CD4-positive, alpha-beta memory T cell (primary cell): ENCODE data around the gene CRIM1. TPM values are rescaled to one million over a fixed set of nuclear protein-coding genes. Genes with fewer than 3 reads are reported as not detected.

Source experiments
- CTCF ChIA-PET: fragments of 350-600 bp; sonication (Branson Sonifier 250); formaldehyde crosslinking; loops from one replicate; lab custom pipeline; 2021; ENCODE audit warnings: inconsistent platforms; ENCODE audit not compliant: partially characterized antibody; lab: Charles Lee
- POLR2A ChIA-PET: fragments of 350-600 bp; sonication (Branson Sonifier 250); formaldehyde crosslinking; loops from one replicate; lab custom pipeline; 2021; ENCODE audit not compliant: partially characterized antibody; lab: Charles Lee
- DNase-seq, 5 donors: peaks; one replicate each; pipeline versions ENCODE4 v3.0.0 to v3.0.0-alpha.2; 2020 to 2022; ENCODE audit warnings: mixed read lengths in 1 of 5
- H3K27ac ChIP-seq: one replicate; pipeline ENCODE4 v1.7.0; 2013; ENCODE audit warnings: low read depth, low read length
- H3K27me3 ChIP-seq: 2 replicates; pipeline ENCODE4 v1.7.0; 2013; ENCODE audit warnings: mild to moderate bottlenecking, low read length, moderate library complexity; ENCODE audit not compliant: insufficient read depth
- H3K36me3 ChIP-seq: 2 replicates; pipeline ENCODE4 v1.7.0; 2013; ENCODE audit warnings: mild to moderate bottlenecking, low read length, moderate library complexity; ENCODE audit not compliant: insufficient read depth
- H3K4me1 ChIP-seq: 2 replicates; pipeline ENCODE4 v1.7.0; 2013; ENCODE audit warnings: mild to moderate bottlenecking, low read length, moderate library complexity; ENCODE audit not compliant: insufficient read depth
- H3K4me3 ChIP-seq, 2 donors: one replicate each; pipeline ENCODE4 v1.7.0; 2013; ENCODE audit warnings: low read length in 2 of 2, mild to moderate bottlenecking in 1 of 2
- H3K9me3 ChIP-seq, 2 donors: one replicate each; pipeline ENCODE4 v1.7.0; 2013; ENCODE audit warnings: low read length in 2 of 2, control low read depth in 1 of 2; ENCODE audit not compliant: control insufficient read depth in 1 of 2
- H3K27ac Mint-ChIP-seq, 7 donors: one replicate each; pipeline ENCODE4 v1.8.0; 2020 to 2021; ENCODE audit warnings: mixed read lengths in 7 of 7, mild to moderate bottlenecking in 6 of 7, inconsistent platforms in 3 of 7, moderate library complexity in 3 of 7
- H3K27me3 Mint-ChIP-seq, 2 donors: one replicate each; pipeline ENCODE4 v1.8.0; 2020 to 2021; ENCODE audit warnings: mixed read lengths in 2 of 2
- H3K36me3 Mint-ChIP-seq, 2 donors: one replicate each; pipeline ENCODE4 v1.8.0; 2020 to 2021; ENCODE audit warnings: mixed read lengths in 2 of 2, inconsistent platforms in 1 of 2, mild to moderate bottlenecking in 1 of 2
- H3K4me1 Mint-ChIP-seq, 4 donors: one replicate each; pipeline ENCODE4 v1.8.0; 2020 to 2021; ENCODE audit warnings: mixed read lengths in 4 of 4, mild to moderate bottlenecking in 1 of 4
- H3K4me3 Mint-ChIP-seq, 8 donors: one replicate each; pipeline ENCODE4 v1.8.0; 2020 to 2021; ENCODE audit warnings: mixed read lengths in 8 of 8, mild to moderate bottlenecking in 7 of 8, moderate library complexity in 6 of 8, inconsistent platforms in 3 of 8
- H3K9me3 Mint-ChIP-seq, 8 donors: one replicate each; pipeline ENCODE4 v1.8.0; 2020 to 2021; ENCODE audit warnings: mixed read lengths in 8 of 8, mild to moderate bottlenecking in 5 of 8, inconsistent platforms in 3 of 8, moderate library complexity in 1 of 8
- intact Hi-C: fragments of 100-400 bp; cut with micrococcal nuclease; formaldehyde crosslinking; loops from one replicate; pipeline ENCODE4 v1.15.1; 2023
- polyA plus RNA-seq, 2 donors: library from polyadenylated mRNA; unstranded; fragments of 300-500 nt; fragmentation: Illumina TruSeq; gene quantifications; one replicate each; pipeline ENCODE4 v1.2.3, GENCODE V29; 2021
- total RNA-seq, 2 experiments: library from RNA; stranded (reverse); gene quantifications; one replicate each; pipeline ENCODE4 v1.2.3, GENCODE V29; 2021

CRIM1 gene
- total and polyA plus RNA-seq, 4 experiments from 2014 or later: 0.91 to 12.0 (median 6.8) TPM; not detected in 1

DNA sequence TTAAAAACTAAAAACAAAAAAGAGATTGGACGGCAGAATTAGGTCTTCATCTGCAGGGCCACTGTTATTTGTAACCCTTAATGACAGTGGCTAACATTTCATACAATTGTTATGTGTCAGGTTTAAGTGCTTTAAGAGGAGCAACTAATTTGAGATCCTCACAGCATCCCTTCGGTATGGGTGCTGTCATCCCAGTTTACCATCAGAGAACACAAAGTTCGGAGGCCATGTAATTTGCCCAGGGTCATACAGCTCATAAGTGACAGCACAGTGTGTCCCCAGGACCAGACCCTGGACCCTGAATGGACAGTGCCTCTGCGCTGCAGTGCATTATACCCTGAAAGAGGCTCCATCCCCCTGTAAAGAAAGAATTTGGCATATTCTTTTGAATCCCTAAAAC lies 127.7 kb downstream of the CRIM1 start:
- no peak for DNase-seq
- Mint-ChIP-seq H3K4me1 (no peaks in the 10 kb centered on the region), H3K36me3 (peaks cover 31% of the 10 kb centered on the region in 2 donors), H3K9me3 (peaks cover 0 to 3% (median 0%) of the 10 kb centered on the region in 8 donors), H3K4me3 (no peak overlapping the region), H3K27ac (no peak overlapping the region), H3K27me3 (no peaks in the 10 kb centered on the region)
- ChIA-PET POLR2A (no interaction called here), CTCF (no interaction called here)
- intact Hi-C loops: no loop called here
- Histone ChIP-seq H3K36me3 (no peaks in the 10 kb centered on the region), H3K4me1 (no peaks in the 10 kb centered on the region), H3K27ac (no peak overlapping the region), H3K27me3 (no peaks in the 10 kb centered on the region), H3K9me3 (no peaks in the 10 kb centered on the region), H3K4me3 (no peak overlapping the region)

DNA sequence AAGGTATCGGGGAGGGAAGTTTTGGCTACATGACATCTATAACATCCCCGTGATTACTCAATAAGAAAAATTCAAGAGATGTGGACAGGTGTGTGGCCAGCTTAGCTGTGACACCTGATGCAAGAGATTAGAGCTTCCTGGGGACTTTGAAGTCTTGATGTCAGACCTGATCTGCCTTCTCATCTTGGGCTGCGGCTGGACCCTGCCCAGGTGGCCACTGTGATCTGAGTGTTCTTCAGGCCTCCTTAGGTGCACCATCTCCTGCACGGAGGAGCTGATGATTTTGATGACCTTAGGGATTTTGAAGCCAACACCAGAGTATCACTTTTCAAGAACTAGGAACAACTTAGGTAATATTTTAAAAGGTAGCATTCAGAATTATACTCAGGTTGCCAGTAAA lies 128.9 kb downstream of the CRIM1 start:
- no peaks in the 10 kb centered on the region for H3K4me1 ChIP-seq
- no peak overlapping the region for H3K4me3 Mint-ChIP-seq
- no peaks in the 10 kb centered on the region for H3K36me3 ChIP-seq
- no peaks in the 10 kb centered on the region for H3K9me3 Mint-ChIP-seq
- no peak overlapping the region for H3K27ac Mint-ChIP-seq
- no peak overlapping the region for H3K27ac ChIP-seq
- H3K36me3 Mint-ChIP-seq: peaks cover 21 to 22% of the 10 kb centered on the region in 2 donors
- CTCF ChIA-PET: no interaction called here
- H3K27me3 Mint-ChIP-seq: no peaks in the 10 kb centered on the region
- H3K9me3 ChIP-seq: no peaks in the 10 kb centered on the region
- H3K4me3 ChIP-seq: no peak overlapping the region
- no peak for DNase-seq
- no peaks in the 10 kb centered on the region for H3K4me1 Mint-ChIP-seq
- intact Hi-C loops: no loop called here
- POLR2A ChIA-PET: no interaction called here
- no peaks in the 10 kb centered on the region for H3K27me3 ChIP-seq

DNA sequence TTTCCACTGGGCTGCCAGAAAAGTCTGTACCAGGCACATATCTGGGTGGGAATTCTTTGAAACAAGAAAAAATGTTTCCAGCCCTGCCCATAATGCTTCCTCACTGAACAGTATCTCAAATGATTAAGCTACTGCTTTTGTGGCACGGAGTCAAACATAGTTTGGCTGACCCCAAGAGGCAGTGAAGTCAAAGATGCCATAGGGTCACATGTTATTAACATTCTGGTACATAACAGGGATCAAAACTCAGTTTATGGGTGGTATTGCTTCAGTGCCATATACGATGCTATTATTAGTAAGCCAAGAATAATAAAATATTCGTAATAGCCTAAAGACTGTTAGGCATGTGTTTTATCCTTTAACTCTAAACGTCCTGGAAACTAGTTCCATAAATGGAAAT lies 129.9 kb downstream of the CRIM1 start:
- no peaks in the 10 kb centered on the region for H3K36me3 ChIP-seq
- no peak for DNase-seq
- ChIA-PET CTCF (no interaction called here), POLR2A (no interaction called here)
- no peak overlapping the region for H3K27ac ChIP-seq
- peaks cover 13 to 16% of the 10 kb centered on the region in 2 donors for H3K36me3 Mint-ChIP-seq
- no peaks in the 10 kb centered on the region for H3K4me1 ChIP-seq
- H3K9me3 ChIP-seq: no peaks in the 10 kb centered on the region
- intact Hi-C loops: no loop called here
- no peaks in the 10 kb centered on the region for H3K27me3 Mint-ChIP-seq
- H3K27me3 ChIP-seq: no peaks in the 10 kb centered on the region
- H3K9me3 Mint-ChIP-seq: no peaks in the 10 kb centered on the region
- no peak overlapping the region for H3K27ac Mint-ChIP-seq
- no peak overlapping the region for H3K4me3 ChIP-seq
- H3K4me1 Mint-ChIP-seq: no peaks in the 10 kb centered on the region
- H3K4me3 Mint-ChIP-seq: no peak overlapping the region

DNA sequence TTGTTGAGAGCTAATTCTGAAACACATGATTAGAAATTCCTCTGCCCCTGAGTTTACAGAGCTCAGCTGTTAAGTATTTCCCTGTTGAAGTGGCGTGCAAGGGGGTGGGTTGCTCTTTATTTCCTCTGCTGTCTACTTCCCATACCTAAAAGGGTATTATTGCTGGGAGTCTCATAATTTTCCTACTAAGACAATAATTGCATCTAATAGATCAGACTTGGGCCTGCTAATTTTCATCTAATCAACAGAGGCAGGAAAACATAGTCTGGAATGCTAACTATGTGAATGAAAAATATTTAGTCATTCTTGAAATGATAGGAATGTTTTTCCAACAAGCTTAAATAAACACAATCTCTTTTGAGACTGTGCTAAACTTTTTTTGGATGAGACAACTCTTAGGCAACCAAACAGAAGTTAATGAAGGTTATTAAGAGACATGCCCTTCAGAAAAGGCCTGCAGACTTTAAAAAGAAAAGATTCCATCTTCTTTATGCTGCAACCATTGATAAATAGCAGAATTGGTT lies 131.0 kb downstream of the CRIM1 start:
- Histone ChIP-seq H3K27ac (no peak overlapping the region), H3K36me3 (no peaks in the 10 kb centered on the region), H3K9me3 (no peaks in the 10 kb centered on the region), H3K4me3 (no peak overlapping the region), H3K4me1 (no peaks in the 10 kb centered on the region), H3K27me3 (no peaks in the 10 kb centered on the region)
- Mint-ChIP-seq H3K27ac (no peak overlapping the region), H3K27me3 (no peaks in the 10 kb centered on the region), H3K9me3 (no peaks in the 10 kb centered on the region), H3K36me3 (peaks cover 7 to 13% of the 10 kb centered on the region in 2 donors), H3K4me3 (no peak overlapping the region), H3K4me1 (no peaks in the 10 kb centered on the region)
- intact Hi-C loops: no loop called here
- CTCF ChIA-PET: no interaction called here
- no peak for DNase-seq
- POLR2A ChIA-PET: no interaction called here

DNA sequence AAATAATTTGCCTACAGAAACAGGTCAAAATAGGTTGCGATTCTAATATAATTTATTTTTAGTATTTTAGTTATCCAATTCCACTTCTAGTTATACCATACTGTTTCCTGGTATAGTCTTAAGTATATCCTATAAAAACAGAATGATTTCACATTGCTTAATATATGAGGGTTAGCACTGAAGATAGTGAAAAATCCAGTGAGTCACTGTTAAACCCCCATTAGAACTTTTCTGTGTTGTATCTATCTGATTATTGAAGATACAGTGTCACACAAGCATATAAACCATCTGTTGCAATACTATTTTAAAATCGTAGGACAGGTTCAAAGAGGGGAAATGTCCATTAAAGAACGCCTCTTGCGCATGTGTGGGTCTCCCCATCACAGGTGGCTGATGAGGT lies 132.4 kb downstream of the CRIM1 start:
- H3K4me3 ChIP-seq: no peak overlapping the region
- no peaks in the 10 kb centered on the region for H3K4me1 ChIP-seq
- H3K9me3 Mint-ChIP-seq: no peaks in the 10 kb centered on the region
- ChIA-PET POLR2A (no interaction called here), CTCF (interaction anchor here (1.5 kb wide), 1 partner anchor 136 kb away, joined by 3 read pairs; no protein-coding TSS in a partner anchor)
- no peak overlapping the region for H3K27ac ChIP-seq
- DNase-seq: no peak
- intact Hi-C loops: no loop called here
- no peaks in the 10 kb centered on the region for H3K36me3 ChIP-seq
- peaks cover 2 to 8% of the 10 kb centered on the region in 2 donors for H3K36me3 Mint-ChIP-seq
- no peaks in the 10 kb centered on the region for H3K27me3 Mint-ChIP-seq
- H3K4me3 Mint-ChIP-seq: no peak overlapping the region
- no peaks in the 10 kb centered on the region for H3K9me3 ChIP-seq
- H3K27me3 ChIP-seq: no peaks in the 10 kb centered on the region
- no peaks in the 10 kb centered on the region for H3K4me1 Mint-ChIP-seq
- H3K27ac Mint-ChIP-seq: no peak overlapping the region

DNA sequence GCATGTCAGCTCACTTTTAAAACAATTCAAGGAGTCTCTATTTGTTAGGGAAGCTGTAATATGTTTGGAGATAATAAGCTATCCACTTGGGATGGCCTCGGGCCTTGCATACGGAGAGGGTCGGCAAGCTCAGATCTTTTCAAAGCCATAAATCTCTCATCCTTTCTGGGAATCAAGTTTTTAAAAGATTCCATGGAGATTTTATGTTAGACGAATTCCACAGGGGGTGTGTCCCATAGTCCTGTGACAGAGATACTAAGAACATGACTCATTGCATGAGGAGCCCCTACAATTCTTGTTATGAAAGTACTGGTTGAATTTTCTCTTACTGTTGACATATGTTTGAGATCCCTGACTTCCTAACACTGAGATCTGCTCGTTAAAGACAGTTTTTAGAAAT lies 133.7 kb downstream of the CRIM1 start:
- no peaks in the 10 kb centered on the region for H3K9me3 Mint-ChIP-seq
- Histone ChIP-seq H3K9me3 (no peaks in the 10 kb centered on the region), H3K27ac (no peak overlapping the region), H3K4me3 (no peak overlapping the region), H3K27me3 (no peaks in the 10 kb centered on the region), H3K4me1 (no peaks in the 10 kb centered on the region), H3K36me3 (no peaks in the 10 kb centered on the region)
- H3K4me1 Mint-ChIP-seq: no peaks in the 10 kb centered on the region
- H3K27me3 Mint-ChIP-seq: no peaks in the 10 kb centered on the region
- DNase-seq: no peak
- H3K36me3 Mint-ChIP-seq: peaks cover 0 to 3% of the 10 kb centered on the region in 2 donors
- intact Hi-C loops: no loop called here
- ChIA-PET CTCF (interaction anchor here (1.5 kb wide), 1 partner anchor 137 kb away, joined by 3 read pairs; no protein-coding TSS in a partner anchor), POLR2A (no interaction called here)
- no peak overlapping the region for H3K27ac Mint-ChIP-seq
- no peak overlapping the region for H3K4me3 Mint-ChIP-seq

DNA sequence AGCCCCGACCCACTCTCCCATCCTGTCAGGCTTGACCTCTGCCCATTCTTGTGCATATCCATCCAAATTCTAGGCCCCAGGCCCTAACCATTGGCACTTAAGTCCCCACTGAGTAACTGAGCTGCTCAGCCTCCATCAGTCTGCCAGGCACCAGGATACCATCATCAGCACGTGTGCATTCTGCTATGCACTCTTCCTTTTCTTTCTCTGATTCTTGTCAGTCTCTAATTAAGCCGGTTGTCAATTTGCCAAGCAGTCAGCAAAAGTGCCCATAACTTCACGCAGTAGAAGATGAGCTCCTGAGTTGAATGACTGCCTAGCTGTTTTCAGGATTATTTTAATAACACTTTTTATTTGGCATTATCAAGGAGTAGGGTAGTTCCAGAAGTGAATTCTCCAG lies 135.2 kb downstream of the CRIM1 start:
- Histone ChIP-seq H3K9me3 (no peaks in the 10 kb centered on the region), H3K27ac (no peak overlapping the region), H3K36me3 (no peaks in the 10 kb centered on the region), H3K27me3 (no peaks in the 10 kb centered on the region), H3K4me1 (no peaks in the 10 kb centered on the region), H3K4me3 (no peak overlapping the region)
- Mint-ChIP-seq H3K27ac (no peak overlapping the region), H3K4me1 (no peaks in the 10 kb centered on the region), H3K27me3 (no peaks in the 10 kb centered on the region), H3K9me3 (no peaks in the 10 kb centered on the region), H3K36me3 (no peaks in the 10 kb centered on the region), H3K4me3 (no peak overlapping the region)
- intact Hi-C loops: no loop called here
- CTCF ChIA-PET: no interaction called here
- DNase-seq: no peak
- POLR2A ChIA-PET: interaction anchor here (1.1 kb wide), 1 partner anchor 11 kb away, joined by 3 read pairs; no protein-coding TSS in a partner anchor
